Measurements from ENCODE around the gene PNO1.
A peak's percentile ranks its signal among the peaks of the same experiment; 100 is the strongest.
"Not testable (repeated sequence)": the region's sequence is repeated elsewhere in the genome, so short reads cannot be mapped to it uniquely, and the experiment has no call there.

PNO1 gene

GRCh38 chr2:68158134-68158447 is 403 bp downstream of the PNO1 start:
- DNase-seq: no peak

- peak in 1 of 2 experiments; percentile 73 for DNase-seq
Observed at GRCh38 chr2:68163641-68164040, 6.0 kb downstream of the PNO1 start.

- DNase-seq: no peak
Observed at GRCh38 chr2:68167186-68167585, 9.5 kb downstream of the PNO1 start.

GRCh38 chr2:68169308-68169707 is 11.6 kb downstream of the PNO1 start:
- DNase-seq: no peak

- DNase-seq: no peak
Observed at GRCh38 chr2:68171146-68171545, 13.5 kb downstream of the PNO1 start.

- no peak for DNase-seq
Observed at GRCh38 chr2:68171684-68172083, 14.0 kb downstream of the PNO1 start.

GRCh38 chr2:68172521-68172920 is 14.8 kb downstream of the PNO1 start:
- DNase-seq: no peak

GRCh38 chr2:68172990-68173700 is 15.5 kb downstream of the PNO1 start:
- DNase-seq: no peak

GRCh38 chr2:68175210-68175609 is 17.5 kb downstream of the PNO1 start:
- not testable (repeated sequence) for DNase-seq

GRCh38 chr2:68176657-68177056 is 19.0 kb downstream of the PNO1 start:
- no peak for DNase-seq

- no peak for DNase-seq
Observed at GRCh38 chr2:68177541-68177940, 19.9 kb downstream of the PNO1 start.

- DNase-seq: no peak
Observed at GRCh38 chr2:68178432-68178831, 20.7 kb downstream of the PNO1 start.

GRCh38 chr2:68178954-68179627 is 21.4 kb downstream of the PNO1 start:
- no peak for DNase-seq

- DNase-seq: no peak
Observed at GRCh38 chr2:68182902-68183301, 25.2 kb downstream of the PNO1 start.

- peak; percentile 15 to 56 for DNase-seq
Observed at GRCh38 chr2:68185541-68186164, 28.0 kb downstream of the PNO1 start.

- DNase-seq: no peak
Observed at GRCh38 chr2:68187329-68187728, 29.6 kb downstream of the PNO1 start.

- DNase-seq: no peak
Observed at GRCh38 chr2:68188831-68189230, 31.1 kb downstream of the PNO1 start.

GRCh38 chr2:68189991-68190784 is 32.5 kb downstream of the PNO1 start:
- DNase-seq: no peak

- no peak for DNase-seq
Observed at GRCh38 chr2:68190991-68191731, 33.5 kb downstream of the PNO1 start.

GRCh38 chr2:68193144-68193543 is 35.5 kb downstream of the PNO1 start:
- no peak for DNase-seq

GRCh38 chr2:68193787-68194372 is 36.2 kb downstream of the PNO1 start:
- no peak for DNase-seq

GRCh38 chr2:68195096-68195495 is 37.4 kb downstream of the PNO1 start:
- no peak for DNase-seq
